Muscle of back (tissue), 13 donors: ENCODE results near the gene NUDT9. TPM values are rescaled to one million over a fixed set of nuclear protein-coding genes. Genes with fewer than 3 reads are reported as not detected.
A peak's percentile ranks its signal among the peaks of the same experiment; 100 is the strongest.
"Not testable (repeated sequence)": the region's sequence is repeated elsewhere in the genome, so short reads cannot be mapped to it uniquely, and the experiment has no call there.

Experiments used
- DNase-seq, 3 donors: peaks; one replicate each; pipeline versions ENCODE4 v3.0.0 to v3.0.0-alpha.2; 2013
- long read RNA-seq, 9 donors: transcript quantifications; one replicate each; lab custom pipeline, GENCODE V29; 2026
- polyA plus RNA-seq, 10 donors: library from polyadenylated mRNA; unstranded; fragments of 120-200 nt; gene quantifications; one replicate each; pipeline ENCODE4 v1.2.1, GENCODE V29; 2013; ENCODE audit not compliant: insufficient read length in 10 of 10

Gene NUDT9, protein sequence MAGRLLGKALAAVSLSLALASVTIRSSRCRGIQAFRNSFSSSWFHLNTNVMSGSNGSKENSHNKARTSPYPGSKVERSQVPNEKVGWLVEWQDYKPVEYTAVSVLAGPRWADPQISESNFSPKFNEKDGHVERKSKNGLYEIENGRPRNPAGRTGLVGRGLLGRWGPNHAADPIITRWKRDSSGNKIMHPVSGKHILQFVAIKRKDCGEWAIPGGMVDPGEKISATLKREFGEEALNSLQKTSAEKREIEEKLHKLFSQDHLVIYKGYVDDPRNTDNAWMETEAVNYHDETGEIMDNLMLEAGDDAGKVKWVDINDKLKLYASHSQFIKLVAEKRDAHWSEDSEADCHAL
- 10 to 100 TPM; 25.6 to 35.6 (median 29.0) TPM for polyA plus RNA-seq
- long read RNA-seq, donor 1, transcript NUDT9-201 (8 exons, 1,701 nt): major isoform, 5 of 12 reads
- long read RNA-seq, donor 1, partial matches to known transcripts: 7 of 12 reads
- long read RNA-seq, donor 1, other reads (novel, unspliced or antisense): 0 of 12 reads
- long read RNA-seq, donor 2, partial matches to known transcripts: 7 of 12 reads
- long read RNA-seq, donor 2, other reads (novel, unspliced or antisense): 0 of 12 reads
- long read RNA-seq, donor 3: 0 reads
- long read RNA-seq, donor 4, transcript NUDT9-201 (8 exons, 1,701 nt): major isoform, 7 of 9 reads
- long read RNA-seq, donor 4, partial matches to known transcripts: 0 of 9 reads
- long read RNA-seq, donor 4, other reads (novel, unspliced or antisense): 0 of 9 reads
- long read RNA-seq, donor 5, transcript NUDT9-201 (8 exons, 1,701 nt): major isoform, 5 of 5 reads
- long read RNA-seq, donor 5, partial matches to known transcripts: 0 of 5 reads
- long read RNA-seq, donor 5, other reads (novel, unspliced or antisense): 0 of 5 reads
- long read RNA-seq, donor 6, partial matches to known transcripts: 1,345 of 1,738 reads
- long read RNA-seq, donor 6, other reads (novel, unspliced or antisense): 391 of 1,738 reads
- long read RNA-seq, donor 7, transcript NUDT9-201 (8 exons, 1,701 nt): major isoform, 6 of 6 reads
- long read RNA-seq, donor 7, partial matches to known transcripts: 0 of 6 reads
- long read RNA-seq, donor 7, other reads (novel, unspliced or antisense): 0 of 6 reads
- long read RNA-seq, donor 8, partial matches to known transcripts: 6 of 8 reads
- long read RNA-seq, donor 8, other reads (novel, unspliced or antisense): 0 of 8 reads
- long read RNA-seq, donor 9, partial matches to known transcripts: 0 of 2 reads
- long read RNA-seq, donor 9, other reads (novel, unspliced or antisense): 0 of 2 reads

GRCh38 chr4:87422104-87423052, at the start of gene NUDT9:
NUDT9 (plus strand) TSS chr4:87422573; CDS start chr4:87422906, 333 bp downstream.
- DNase-seq: peak; percentile 96 to 99 (median 97)

DNA sequence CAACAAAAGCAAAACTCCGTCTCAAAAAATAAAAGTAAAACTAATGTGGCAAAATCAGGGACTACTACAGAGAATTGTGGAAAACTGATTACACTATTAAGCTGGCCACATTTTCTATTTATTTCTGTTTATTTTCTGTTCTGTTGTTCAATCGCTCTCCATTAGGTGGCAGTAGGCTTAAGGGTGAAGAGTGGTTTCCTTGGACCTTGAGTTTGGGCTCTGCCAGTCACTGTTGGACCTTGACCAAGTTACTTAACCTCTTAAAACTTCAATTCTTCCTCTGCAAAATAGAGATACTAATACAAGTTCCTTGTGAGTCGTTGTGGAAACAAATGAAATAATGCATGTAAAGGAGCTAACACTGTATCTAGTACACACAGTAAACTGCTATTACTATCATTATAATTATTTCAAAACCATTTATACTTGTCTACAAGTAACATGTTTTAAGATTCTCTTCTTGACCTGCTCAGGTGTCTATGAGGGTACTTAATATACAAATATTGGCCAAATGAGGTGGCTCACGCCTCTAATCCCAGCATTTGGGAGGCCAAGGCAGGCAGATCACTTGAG, 46.6 kb upstream of the NUDT9 start:
- DNase-seq: peak; percentile 48 to 63 (median 56)

GRCh38 chr4:87377816-87378215, 44.6 kb upstream of the NUDT9 start:
- no peak for DNase-seq

- no peak for DNase-seq
These were observed 40.3 kb upstream of the NUDT9 start for GRCh38 chr4:87382116-87382515.

DNA sequence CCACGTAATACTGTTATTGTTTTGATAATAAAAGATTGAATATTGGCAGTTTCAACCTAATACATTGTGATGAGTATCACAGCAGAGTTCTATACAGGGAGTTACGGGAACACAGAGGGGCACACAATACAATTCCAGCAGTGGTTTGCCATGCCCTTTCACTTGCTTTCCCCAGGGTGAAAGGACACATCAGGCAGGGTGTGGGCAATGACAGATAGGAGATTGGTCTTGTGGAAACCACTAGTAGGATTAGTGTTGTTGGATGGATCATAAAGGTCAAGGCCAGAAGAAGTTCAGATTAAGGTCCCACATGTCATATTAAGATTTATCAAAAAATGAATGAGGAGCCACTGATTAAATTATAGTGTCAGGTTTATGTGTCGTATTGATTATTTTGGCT, 39.4 kb upstream of the NUDT9 start:
- DNase-seq: no peak

DNA sequence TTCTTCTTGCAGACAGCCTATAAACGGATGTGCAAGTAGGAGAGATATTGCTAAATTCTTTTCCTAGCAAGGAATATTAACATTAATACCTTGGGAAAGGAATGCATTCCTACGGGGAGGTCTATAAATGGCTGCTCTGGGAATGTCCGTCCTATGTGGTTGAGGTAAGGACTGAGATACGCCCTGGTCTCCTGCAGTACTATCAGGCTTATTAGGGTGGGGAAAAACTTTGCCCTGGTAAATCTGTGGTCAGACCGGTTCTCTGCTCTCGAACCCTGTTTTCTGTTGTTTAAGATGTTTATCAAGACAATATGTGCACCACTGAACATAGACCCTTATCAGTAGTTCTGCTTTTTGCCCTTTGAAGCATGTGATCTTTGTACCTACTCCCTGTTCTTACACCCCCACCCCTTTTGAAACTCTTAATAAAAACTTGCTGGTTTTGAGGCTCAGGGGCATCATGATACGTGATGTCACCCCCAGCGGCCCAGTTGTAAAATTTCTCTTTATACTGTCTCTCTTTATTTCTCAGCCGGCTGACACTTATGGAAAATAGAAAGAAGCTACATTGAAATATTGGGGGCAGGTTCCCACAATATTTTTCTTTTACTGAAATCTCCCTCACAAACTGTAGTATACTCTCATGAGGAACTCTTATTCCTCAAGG, 37.8 kb upstream of the NUDT9 start:
- not testable (repeated sequence) for DNase-seq

- no peak for DNase-seq
These were observed 35.1 kb upstream of the NUDT9 start for GRCh38 chr4:87387237-87387636.

DNA sequence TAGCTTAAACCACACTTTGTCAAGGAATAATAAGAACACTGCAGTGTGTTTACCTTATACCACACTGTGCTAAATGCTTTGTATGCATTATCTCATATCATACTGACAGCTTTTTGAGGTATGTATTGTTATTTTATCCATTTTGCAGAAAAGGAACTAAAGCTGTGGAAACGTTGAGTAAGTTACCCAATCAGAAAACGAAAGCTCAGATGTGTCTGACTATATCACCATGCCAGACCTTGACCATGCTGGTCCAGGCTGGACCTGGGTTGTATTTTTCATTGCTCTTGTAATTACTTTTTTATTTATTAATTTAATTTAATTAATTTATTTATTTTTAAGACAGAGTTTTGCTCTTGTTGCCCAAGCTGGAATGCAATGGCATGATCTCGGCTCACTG, 33.5 kb upstream of the NUDT9 start:
- DNase-seq: no peak

- DNase-seq: not testable (repeated sequence)
These were observed 32.3 kb upstream of the NUDT9 start for GRCh38 chr4:87390055-87390454.

DNA sequence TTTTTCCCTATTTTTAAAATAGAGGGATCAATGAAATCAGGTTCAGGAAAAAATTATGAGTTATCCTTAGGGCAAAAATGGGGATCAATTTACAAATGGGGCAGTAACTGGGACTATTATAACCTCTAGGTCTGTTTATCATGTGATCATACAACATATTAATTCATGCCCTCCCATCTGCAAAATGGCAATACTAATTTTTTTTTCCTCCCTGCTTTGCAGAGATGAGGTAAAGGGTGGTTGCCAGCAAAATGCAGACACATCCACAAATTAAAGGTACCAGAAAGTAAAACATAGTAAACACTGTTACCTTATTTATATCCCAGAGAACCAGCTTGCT, 31.9 kb upstream of the NUDT9 start:
- no peak for DNase-seq

GRCh38 chr4:87390891-87391575, 31.3 kb upstream of the NUDT9 start, which contains the start of gene HSD17B11:
HSD17B11 (minus strand) TSS chr4:87391188; CDS start chr4:87391070, 118 bp downstream.
- DNase-seq: peak; percentile 93 to 97 (median 94)

DNA sequence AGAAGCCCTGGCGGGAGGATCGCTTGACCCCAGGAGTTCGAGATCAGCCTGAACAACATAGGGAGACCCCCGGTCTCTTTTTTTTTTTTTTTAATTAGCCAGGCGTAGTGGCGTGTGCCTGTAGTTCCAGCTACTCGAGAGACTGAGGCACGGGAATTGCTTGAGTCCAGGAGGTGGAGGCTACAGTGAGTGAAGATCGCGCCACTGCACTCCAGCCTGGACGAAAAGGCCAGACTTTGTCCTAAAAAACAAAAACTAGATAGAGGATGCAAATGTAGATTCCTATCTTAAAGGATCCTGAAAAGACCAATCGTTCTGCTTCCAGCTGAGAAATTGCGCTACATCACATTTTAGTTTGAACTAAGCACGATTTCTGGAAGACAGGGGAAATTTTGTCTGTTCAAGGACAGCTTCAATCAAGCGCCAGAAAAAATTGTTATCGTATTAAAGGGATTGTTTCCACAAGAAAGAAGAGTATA, 30.8 kb upstream of the NUDT9 start:
- no peak for DNase-seq

- no peak for DNase-seq
These were observed 30.2 kb upstream of the NUDT9 start for GRCh38 chr4:87392183-87392582.

GRCh38 chr4:87395073-87395472, 27.3 kb upstream of the NUDT9 start:
- DNase-seq: not testable (repeated sequence)

- not testable (repeated sequence) for DNase-seq
These were observed 26.5 kb upstream of the NUDT9 start for GRCh38 chr4:87395851-87396250.

DNA sequence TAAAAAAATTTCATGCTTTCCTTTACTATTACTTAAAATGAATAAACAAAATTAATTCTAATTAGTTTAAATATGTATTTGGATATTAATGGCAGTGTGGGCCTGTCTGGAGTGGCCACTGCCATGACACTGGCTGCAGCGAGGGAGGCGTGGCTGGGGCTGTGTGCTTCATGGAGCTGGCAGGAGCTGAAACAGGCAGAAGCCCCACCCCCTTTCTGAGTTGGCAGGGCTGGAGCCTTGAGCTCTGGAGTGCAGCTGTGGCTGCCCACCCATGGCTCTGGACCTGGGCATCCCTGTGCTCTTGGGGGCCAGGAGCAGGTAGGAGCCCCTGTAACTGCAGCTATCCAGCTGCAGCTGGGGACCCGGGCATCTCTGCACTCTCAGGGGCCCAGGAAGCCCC, 23.2 kb upstream of the NUDT9 start:
- DNase-seq: no peak

DNA sequence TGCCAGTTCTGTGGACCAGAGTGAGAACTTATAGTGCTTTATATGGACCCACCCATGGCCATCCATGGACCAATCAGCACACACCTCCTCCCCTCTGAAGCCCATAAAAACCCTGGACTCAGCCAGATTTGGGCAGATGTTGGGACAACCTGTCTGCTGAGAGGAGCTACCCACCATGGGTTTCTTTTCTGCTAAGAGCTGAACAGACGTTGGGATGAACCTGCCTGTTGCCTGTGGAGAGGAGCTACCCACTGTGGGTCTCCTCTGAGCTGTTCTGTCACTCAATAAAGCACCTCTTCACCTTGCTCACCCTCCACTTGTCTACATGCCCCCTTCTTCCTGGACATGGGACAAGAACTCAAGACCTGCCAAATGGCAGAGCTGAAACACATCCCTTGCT, 22.4 kb upstream of the NUDT9 start:
- no peak for DNase-seq

GRCh38 chr4:87403732-87404131, 18.6 kb upstream of the NUDT9 start:
- DNase-seq: not testable (repeated sequence)
